Kidney glomerular epithelial cell (primary cell): ENCODE data around the gene EZH2.

Experiments used
- DNase-seq: peaks from one replicate; lab custom pipeline; 2025; lab: John Stamatoyannopoulos, UW

Gene EZH2

DNA sequence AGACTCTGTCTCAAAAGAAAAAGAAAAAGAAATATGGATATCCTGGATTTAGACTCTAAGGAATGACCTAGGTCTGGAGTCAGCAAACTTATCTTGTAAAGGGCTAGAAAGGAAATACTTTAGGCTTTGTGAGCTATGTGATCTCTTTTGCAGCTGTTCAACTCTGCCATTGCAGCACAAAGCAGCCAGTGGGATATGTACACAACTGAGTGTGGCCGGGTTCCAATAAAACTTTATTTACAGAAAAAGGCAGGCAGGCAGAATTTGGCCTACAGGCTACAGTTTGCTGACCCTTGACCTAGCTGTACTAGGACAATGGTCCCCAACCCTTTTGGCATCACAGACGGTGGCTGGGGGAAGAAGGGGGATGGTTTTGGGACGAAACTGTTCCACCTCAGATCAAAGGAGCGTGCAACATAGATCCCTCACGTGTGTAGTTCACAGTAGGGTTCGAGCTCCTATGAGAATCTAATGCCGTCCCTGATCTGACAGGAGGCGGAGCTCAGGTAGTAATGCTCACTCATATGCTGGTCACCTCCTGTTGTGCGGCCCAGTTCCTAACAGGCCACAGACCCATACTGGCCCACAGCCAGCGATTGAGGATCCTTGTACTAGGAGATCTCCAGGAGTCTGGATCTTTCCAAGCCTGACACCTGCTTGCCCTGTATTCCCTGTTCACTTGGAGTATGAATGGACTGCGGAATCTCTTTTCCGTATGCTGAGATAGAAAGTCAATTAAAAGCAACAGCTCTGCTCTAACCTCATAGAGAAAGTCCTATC, 122.4 kb downstream of the EZH2 start:
- DNase-seq = no peak
